GM12878 (cell line): ENCODE results near the gene NPBWR2. TPM values are rescaled to one million over a fixed set of nuclear protein-coding genes. Genes with fewer than 3 reads are reported as not detected.

Experiments used
- CBFB ChIP-seq: IDR thresholded peaks from 2 replicates; pipeline ENCODE4 v1.6.1; 2016; ENCODE audit warnings: antibody characterized with exemption, low read depth
- CREM ChIP-seq: IDR thresholded peaks from 2 replicates; pipeline ENCODE4 v1.6.1; 2014; ENCODE audit warnings: antibody characterized with exemption, low read depth
- DPF2 ChIP-seq: fragments of 450-650 bp; IDR thresholded peaks from 2 replicates; pipeline ENCODE4 v1.6.1; 2017; ENCODE audit warnings: mild to moderate bottlenecking
- E4F1 ChIP-seq: fragments of 450-650 bp; IDR thresholded peaks from 2 replicates; pipeline ENCODE4 v1.6.1; 2018; ENCODE audit warnings: borderline replicate concordance, mild to moderate bottlenecking; ENCODE audit not compliant: partially characterized antibody
- TAF1 ChIP-seq: IDR thresholded peaks from 2 replicates; pipeline ENCODE4 v1.6.1; 2011; ENCODE audit warnings: mild to moderate bottlenecking, low read depth, low read length, borderline replicate concordance
- TARDBP ChIP-seq: IDR thresholded peaks from 2 replicates; pipeline ENCODE4 v1.6.1; 2016; ENCODE audit warnings: borderline replicate concordance
- YY1 ChIP-seq: IDR thresholded peaks from 2 replicates; pipeline ENCODE4 v1.6.1; 2011; ENCODE audit warnings: low read depth, mild to moderate bottlenecking, low read length
- ZBTB11 ChIP-seq: fragments of 450-650 bp; formaldehyde crosslinking; IDR thresholded peaks from 2 replicates; pipeline ENCODE4 v1.5.0; 2022; ENCODE audit warnings: mild to moderate bottlenecking, missing genetic modification characterization
- ZNF207 ChIP-seq: fragments of 450-650 bp; IDR thresholded peaks from 2 replicates; pipeline ENCODE4 v1.6.1; 2014; ENCODE audit warnings: antibody characterized with exemption, mild to moderate bottlenecking, borderline replicate concordance
- polyA plus RNA-seq, 11 experiments: library from polyadenylated mRNA; depleted of rRNA in 4 of 11; unstranded in 6 of 11; stranded (reverse) in 5 of 11; fragments of >200 nt; fragmentation: Nextera tagmentation in 4 of 11; fragmentation: Illumina TruSeq in 1 of 11; extraction: Ambion mirVana in 4 of 11; extraction: Trizol in 1 of 11; gene quantifications; 1 replicate in 1 of 11; 2 replicates in 10 of 11; pipeline versions ENCODE4 v1.2.1 to v1.2.3, GENCODE V29; 2011 to 2016; ENCODE audit warnings: inconsistent platforms in 2 of 11, missing spikeins in 2 of 11, low read depth in 1 of 11
- total RNA-seq, 4 experiments: library from RNA; depleted of rRNA in 3 of 4; stranded (reverse); fragments of >200 nt in 3 of 4; fragmentation: Illumina TruSeq in 1 of 4; extraction: Trizol in 1 of 4; gene quantifications; 2 replicates each; pipeline versions ENCODE4 v1.2.1 to v1.2.3, GENCODE V29; 2013 to 2021
- TF ChIP-seq, protein P1 (sequence below): fragments of 450-650 bp; formaldehyde crosslinking; IDR thresholded peaks from 2 replicates; pipeline ENCODE4 v1.4.0; 2020; ENCODE audit warnings: mild to moderate bottlenecking, moderate library complexity
- TF ChIP-seq, protein P2 (sequence below): fragments of 450-650 bp; IDR thresholded peaks from 2 replicates; pipeline ENCODE4 v1.6.1; 2017; ENCODE audit warnings: low read depth, mild to moderate bottlenecking, moderate library complexity

The NPBWR2 gene
- total and polyA plus RNA-seq, 10 of the 15 experiments (the other 5 are each of a cell fraction or from before 2014, with no cell fraction given) = not detected

GRCh38 chr20:64152906-64153305, 45.5 kb upstream of the NPBWR2 start (continued):
- TF ChIP-seq ZNF207 (no peak), TARDBP (no peak), CBFB (no peak), TAF1 (no peak), ZBTB11 (CRISPR knock-in tag) (no peak), CREM (no peak), E4F1 (no peak), YY1 (no peak), DPF2 (no peak)
- TF ChIP-seq, protein P1, sequence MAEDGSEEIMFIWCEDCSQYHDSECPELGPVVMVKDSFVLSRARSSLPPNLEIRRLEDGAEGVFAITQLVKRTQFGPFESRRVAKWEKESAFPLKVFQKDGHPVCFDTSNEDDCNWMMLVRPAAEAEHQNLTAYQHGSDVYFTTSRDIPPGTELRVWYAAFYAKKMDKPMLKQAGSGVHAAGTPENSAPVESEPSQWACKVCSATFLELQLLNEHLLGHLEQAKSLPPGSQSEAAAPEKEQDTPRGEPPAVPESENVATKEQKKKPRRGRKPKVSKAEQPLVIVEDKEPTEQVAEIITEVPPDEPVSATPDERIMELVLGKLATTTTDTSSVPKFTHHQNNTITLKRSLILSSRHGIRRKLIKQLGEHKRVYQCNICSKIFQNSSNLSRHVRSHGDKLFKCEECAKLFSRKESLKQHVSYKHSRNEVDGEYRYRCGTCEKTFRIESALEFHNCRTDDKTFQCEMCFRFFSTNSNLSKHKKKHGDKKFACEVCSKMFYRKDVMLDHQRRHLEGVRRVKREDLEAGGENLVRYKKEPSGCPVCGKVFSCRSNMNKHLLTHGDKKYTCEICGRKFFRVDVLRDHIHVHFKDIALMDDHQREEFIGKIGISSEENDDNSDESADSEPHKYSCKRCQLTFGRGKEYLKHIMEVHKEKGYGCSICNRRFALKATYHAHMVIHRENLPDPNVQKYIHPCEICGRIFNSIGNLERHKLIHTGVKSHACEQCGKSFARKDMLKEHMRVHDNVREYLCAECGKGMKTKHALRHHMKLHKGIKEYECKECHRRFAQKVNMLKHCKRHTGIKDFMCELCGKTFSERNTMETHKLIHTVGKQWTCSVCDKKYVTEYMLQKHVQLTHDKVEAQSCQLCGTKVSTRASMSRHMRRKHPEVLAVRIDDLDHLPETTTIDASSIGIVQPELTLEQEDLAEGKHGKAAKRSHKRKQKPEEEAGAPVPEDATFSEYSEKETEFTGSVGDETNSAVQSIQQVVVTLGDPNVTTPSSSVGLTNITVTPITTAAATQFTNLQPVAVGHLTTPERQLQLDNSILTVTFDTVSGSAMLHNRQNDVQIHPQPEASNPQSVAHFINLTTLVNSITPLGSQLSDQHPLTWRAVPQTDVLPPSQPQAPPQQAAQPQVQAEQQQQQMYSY (CRISPR knock-in tag) = no peak
- TF ChIP-seq, protein P2, sequence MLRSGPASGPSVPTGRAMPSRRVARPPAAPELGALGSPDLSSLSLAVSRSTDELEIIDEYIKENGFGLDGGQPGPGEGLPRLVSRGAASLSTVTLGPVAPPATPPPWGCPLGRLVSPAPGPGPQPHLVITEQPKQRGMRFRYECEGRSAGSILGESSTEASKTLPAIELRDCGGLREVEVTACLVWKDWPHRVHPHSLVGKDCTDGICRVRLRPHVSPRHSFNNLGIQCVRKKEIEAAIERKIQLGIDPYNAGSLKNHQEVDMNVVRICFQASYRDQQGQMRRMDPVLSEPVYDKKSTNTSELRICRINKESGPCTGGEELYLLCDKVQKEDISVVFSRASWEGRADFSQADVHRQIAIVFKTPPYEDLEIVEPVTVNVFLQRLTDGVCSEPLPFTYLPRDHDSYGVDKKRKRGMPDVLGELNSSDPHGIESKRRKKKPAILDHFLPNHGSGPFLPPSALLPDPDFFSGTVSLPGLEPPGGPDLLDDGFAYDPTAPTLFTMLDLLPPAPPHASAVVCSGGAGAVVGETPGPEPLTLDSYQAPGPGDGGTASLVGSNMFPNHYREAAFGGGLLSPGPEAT = no peak
